Kidney (tissue), 14 donors: ENCODE measurements around the gene OSBPL9. TPM values are rescaled to one million over a fixed set of nuclear protein-coding genes. Genes with fewer than 3 reads are reported as not detected.

Experiments
- DNase-seq, 5 donors: peaks; one replicate each; pipeline ENCODE4 v3.0.0-alpha.2; 2013 to 2020
- FAIRE-seq: peaks from 2 replicates; lab custom pipeline; 2012; peaks lifted over from hg19 to GRCh38; lab: Jason Lieb, UNC
- H3K27ac ChIP-seq, 2 donors: one replicate each; pipeline ENCODE4 v1.7.0; 2013; ENCODE audit warnings: low read depth in 2 of 2, low read length in 2 of 2, inconsistent platforms in 1 of 2
- H3K27me3 ChIP-seq: one replicate; pipeline ENCODE4 v1.7.1; 2013; ENCODE audit warnings: low read length, inconsistent platforms; ENCODE audit not compliant: control insufficient read depth, insufficient read depth
- H3K36me3 ChIP-seq, 3 donors: one replicate each; pipeline versions ENCODE4 v1.7.0 to v1.7.1; 2013; ENCODE audit warnings: low read length in 3 of 3, control low read depth in 1 of 3, inconsistent platforms in 1 of 3; ENCODE audit not compliant: insufficient read depth in 3 of 3, control insufficient read depth in 2 of 3
- H3K4me1 ChIP-seq, 3 donors: one replicate each; pipeline versions ENCODE4 v1.7.0 to v1.7.1; 2013; ENCODE audit warnings: low read length in 3 of 3, inconsistent platforms in 1 of 3, low read depth in 1 of 3; ENCODE audit not compliant: control insufficient read depth in 2 of 3, insufficient read depth in 2 of 3
- H3K4me3 ChIP-seq, 3 donors: one replicate each; pipeline versions ENCODE4 v1.7.0 to v1.8.1; 2013; ENCODE audit warnings: low read length in 3 of 3, control low read depth in 1 of 3, inconsistent platforms in 1 of 3
- H3K9ac ChIP-seq, 3 donors: one replicate each; pipeline versions ENCODE4 v1.7.0 to v1.7.1; 2013; ENCODE audit warnings: low read length in 3 of 3, control low read depth in 1 of 3, inconsistent platforms in 1 of 3
- H3K9me3 ChIP-seq, 3 donors: one replicate each; pipeline versions ENCODE4 v1.7.0 to v1.7.1; 2013; ENCODE audit warnings: low read length in 3 of 3, control low read depth in 1 of 3, inconsistent platforms in 1 of 3; ENCODE audit not compliant: control insufficient read depth in 2 of 3, insufficient read depth in 1 of 3
- intact Hi-C: fragments of 100-400 bp; cut with DNase I; formaldehyde crosslinking; loops from one replicate; pipeline ENCODE4 v1.11.1; 2022
- polyA plus RNA-seq: library from polyadenylated mRNA; stranded (reverse); fragments of 350-450 nt; fragmentation: Illumina TruSeq; extraction: RNeasy Lipid Tissue Mini Kit (QIAGEN cat#74804); gene quantifications from one replicate; pipeline ENCODE4 v1.2.3, GENCODE V29; 2014; ENCODE audit warnings: low read depth, low replicate concordance; ENCODE audit not compliant: insufficient read depth
- total RNA-seq: library from RNA; stranded (reverse); fragmentation: NEBNext Ultra II Directional; extraction: Animal tissue kit (Norgen Biotek cat#: 25700); gene quantifications from one replicate; pipeline ENCODE4 v1.2.1, GENCODE V29; 2021
- TF ChIP-seq, protein P1 (sequence below): IDR thresholded peaks from 3 replicates; pipeline ENCODE4 v1.5.1; 2012; ENCODE audit warnings: mild to moderate bottlenecking, moderate library complexity, borderline replicate concordance; ENCODE audit not compliant: insufficient read depth; ENCODE audit errors: extremely low read depth
- donor health status: control.
- donor health status: control.
- donor health status: control.
- donor health status: control.
- donor health status: control.
- donor health status: DM: yes; HTN: yes; CAD: no.
- donor health status: Normal renal cell carcinoma (clear cell type).

OSBPL9 gene
- total and polyA plus RNA-seq, 2 donors from 2014 or later: 73.2 to 76.6 TPM

GRCh38 chr1:51576923-51577322 is 40.0 kb upstream of the OSBPL9 start:
- DNase-seq: no peak
- no peak overlapping the region for H3K4me3 ChIP-seq
- intact Hi-C loops: no loop called here
- H3K4me1 ChIP-seq: no peaks in the 10 kb centered on the region
- H3K9ac ChIP-seq: no peak overlapping the region
- H3K36me3 ChIP-seq: no peaks in the 10 kb centered on the region
- no peak overlapping the region for H3K27ac ChIP-seq
- no peak for FAIRE-seq
- TF ChIP-seq, protein P1, sequence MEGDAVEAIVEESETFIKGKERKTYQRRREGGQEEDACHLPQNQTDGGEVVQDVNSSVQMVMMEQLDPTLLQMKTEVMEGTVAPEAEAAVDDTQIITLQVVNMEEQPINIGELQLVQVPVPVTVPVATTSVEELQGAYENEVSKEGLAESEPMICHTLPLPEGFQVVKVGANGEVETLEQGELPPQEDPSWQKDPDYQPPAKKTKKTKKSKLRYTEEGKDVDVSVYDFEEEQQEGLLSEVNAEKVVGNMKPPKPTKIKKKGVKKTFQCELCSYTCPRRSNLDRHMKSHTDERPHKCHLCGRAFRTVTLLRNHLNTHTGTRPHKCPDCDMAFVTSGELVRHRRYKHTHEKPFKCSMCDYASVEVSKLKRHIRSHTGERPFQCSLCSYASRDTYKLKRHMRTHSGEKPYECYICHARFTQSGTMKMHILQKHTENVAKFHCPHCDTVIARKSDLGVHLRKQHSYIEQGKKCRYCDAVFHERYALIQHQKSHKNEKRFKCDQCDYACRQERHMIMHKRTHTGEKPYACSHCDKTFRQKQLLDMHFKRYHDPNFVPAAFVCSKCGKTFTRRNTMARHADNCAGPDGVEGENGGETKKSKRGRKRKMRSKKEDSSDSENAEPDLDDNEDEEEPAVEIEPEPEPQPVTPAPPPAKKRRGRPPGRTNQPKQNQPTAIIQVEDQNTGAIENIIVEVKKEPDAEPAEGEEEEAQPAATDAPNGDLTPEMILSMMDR: no peak
- no peaks in the 10 kb centered on the region for H3K27me3 ChIP-seq
- no peaks in the 10 kb centered on the region for H3K9me3 ChIP-seq

DNA sequence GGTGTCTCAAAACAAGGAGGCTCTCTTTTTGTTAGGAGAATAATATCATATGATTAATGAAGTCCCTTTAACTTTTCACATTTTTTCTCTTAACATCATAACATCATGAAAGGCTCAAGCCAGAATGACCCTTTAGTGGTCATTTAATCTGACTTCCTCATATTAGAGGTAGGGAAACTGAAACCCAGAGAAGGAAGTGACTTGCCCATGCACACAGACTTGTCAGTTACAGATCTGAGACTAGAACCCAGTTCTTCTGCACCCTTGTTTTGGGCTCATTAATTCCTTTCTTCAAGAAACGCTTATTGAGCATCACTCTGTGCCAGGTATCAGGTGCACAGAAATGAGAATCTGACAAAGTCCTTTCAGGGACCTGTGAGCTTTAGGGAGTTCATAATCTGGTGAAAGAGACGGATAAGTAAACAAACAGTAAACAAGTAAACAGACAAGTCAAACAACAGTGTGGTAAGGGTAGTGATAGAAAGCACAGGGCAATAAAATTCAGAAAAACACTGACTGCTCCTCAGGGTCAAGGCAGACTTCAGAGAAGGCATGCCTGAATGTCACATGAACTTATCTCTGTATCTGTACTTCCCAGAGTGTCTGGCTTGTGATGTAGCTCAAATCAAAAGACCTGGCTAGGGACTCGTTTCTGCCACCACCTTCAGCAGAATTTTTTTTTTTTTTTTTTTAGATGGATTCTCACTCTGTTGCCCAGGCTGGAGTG is 38.3 kb upstream of the OSBPL9 start:
- Histone ChIP-seq H3K4me3 (no peak overlapping the region), H3K9ac (no peak overlapping the region), H3K9me3 (no peaks in the 10 kb centered on the region), H3K27me3 (no peaks in the 10 kb centered on the region), H3K4me1 (no peaks in the 10 kb centered on the region), H3K36me3 (no peaks in the 10 kb centered on the region), H3K27ac (no peak overlapping the region)
- intact Hi-C loops: no loop called here
- DNase-seq (no peak), FAIRE-seq (no peak)
- TF ChIP-seq, protein P1: no peak

DNA sequence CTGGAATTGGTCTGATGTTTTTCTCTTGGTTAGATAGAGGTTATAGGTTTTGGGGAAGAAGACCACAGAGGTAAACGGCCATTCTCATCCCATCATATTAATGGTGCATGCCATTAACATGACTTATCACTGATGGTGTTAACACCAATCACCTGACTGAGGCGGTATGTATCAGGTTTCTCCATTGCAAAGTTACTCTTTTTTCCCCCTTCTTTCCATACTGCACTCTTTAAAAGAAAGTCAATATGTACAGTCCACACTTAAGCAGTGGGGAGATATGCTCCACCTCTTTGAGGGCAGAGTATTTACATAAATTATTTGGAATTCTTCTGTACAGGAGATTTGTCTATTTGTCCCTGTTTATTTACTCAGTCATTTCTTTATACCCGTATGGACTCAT is 35.7 kb upstream of the OSBPL9 start:
- no peak for FAIRE-seq
- no peaks in the 10 kb centered on the region for H3K4me1 ChIP-seq
- no peaks in the 10 kb centered on the region for H3K27me3 ChIP-seq
- no peak overlapping the region for H3K27ac ChIP-seq
- intact Hi-C loops: no loop called here
- H3K9me3 ChIP-seq: no peaks in the 10 kb centered on the region
- TF ChIP-seq, protein P1: no peak
- no peak overlapping the region for H3K9ac ChIP-seq
- no peaks in the 10 kb centered on the region for H3K36me3 ChIP-seq
- no peak overlapping the region for H3K4me3 ChIP-seq
- DNase-seq: no peak
